GM12872 (cell line): ENCODE results near the gene CFAP100.

Source experiments
- TF ChIP-seq, protein P1 (sequence below): IDR thresholded peaks from 3 replicates; pipeline ENCODE4 v1.5.1; 2011; ENCODE audit warnings: low read depth, mild to moderate bottlenecking, low read length, moderate library complexity; ENCODE audit not compliant: insufficient read depth

Gene CFAP100

DNA sequence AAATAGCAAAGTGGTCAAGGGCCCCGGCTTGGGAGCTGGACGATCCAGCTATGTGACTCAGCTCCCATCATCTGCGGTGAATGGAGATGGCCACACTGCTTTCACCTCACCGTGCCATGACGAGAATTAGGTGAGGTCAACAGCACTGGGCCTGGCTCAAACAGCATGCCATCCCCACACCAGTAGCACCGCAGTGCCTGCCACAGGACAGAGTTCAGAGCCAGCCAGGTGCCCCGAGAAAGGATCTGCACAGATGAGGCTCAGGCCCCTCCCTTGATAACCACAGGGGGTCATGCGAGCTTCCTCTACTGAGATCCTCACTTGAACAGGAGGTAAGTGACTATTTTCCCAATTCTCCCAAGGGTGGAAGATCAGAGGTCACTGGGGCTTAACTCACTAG lies 51.6 kb downstream of the CFAP100 start:
- TF ChIP-seq, protein P1, sequence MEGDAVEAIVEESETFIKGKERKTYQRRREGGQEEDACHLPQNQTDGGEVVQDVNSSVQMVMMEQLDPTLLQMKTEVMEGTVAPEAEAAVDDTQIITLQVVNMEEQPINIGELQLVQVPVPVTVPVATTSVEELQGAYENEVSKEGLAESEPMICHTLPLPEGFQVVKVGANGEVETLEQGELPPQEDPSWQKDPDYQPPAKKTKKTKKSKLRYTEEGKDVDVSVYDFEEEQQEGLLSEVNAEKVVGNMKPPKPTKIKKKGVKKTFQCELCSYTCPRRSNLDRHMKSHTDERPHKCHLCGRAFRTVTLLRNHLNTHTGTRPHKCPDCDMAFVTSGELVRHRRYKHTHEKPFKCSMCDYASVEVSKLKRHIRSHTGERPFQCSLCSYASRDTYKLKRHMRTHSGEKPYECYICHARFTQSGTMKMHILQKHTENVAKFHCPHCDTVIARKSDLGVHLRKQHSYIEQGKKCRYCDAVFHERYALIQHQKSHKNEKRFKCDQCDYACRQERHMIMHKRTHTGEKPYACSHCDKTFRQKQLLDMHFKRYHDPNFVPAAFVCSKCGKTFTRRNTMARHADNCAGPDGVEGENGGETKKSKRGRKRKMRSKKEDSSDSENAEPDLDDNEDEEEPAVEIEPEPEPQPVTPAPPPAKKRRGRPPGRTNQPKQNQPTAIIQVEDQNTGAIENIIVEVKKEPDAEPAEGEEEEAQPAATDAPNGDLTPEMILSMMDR, result no peak

DNA sequence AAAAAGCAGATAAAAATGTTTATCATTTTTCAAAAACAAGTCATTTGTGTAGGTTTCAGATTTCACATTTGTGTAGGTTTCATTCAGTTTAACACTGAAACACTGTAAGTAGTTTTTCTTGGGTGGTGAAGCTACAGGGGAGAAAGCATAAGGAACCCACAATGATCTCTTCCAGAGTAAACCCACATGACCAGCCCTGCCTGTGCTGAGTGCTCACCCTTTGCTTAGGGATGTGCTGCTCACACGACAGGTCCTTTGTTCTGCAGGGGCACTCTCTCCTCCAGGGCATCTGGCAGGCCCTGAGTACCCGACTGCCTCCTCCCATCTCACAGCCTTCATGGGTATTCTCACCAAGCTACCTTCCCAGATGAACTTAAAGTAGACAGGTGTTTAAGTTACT lies 52.1 kb downstream of the CFAP100 start:
- TF ChIP-seq, protein P1, result no peak

DNA sequence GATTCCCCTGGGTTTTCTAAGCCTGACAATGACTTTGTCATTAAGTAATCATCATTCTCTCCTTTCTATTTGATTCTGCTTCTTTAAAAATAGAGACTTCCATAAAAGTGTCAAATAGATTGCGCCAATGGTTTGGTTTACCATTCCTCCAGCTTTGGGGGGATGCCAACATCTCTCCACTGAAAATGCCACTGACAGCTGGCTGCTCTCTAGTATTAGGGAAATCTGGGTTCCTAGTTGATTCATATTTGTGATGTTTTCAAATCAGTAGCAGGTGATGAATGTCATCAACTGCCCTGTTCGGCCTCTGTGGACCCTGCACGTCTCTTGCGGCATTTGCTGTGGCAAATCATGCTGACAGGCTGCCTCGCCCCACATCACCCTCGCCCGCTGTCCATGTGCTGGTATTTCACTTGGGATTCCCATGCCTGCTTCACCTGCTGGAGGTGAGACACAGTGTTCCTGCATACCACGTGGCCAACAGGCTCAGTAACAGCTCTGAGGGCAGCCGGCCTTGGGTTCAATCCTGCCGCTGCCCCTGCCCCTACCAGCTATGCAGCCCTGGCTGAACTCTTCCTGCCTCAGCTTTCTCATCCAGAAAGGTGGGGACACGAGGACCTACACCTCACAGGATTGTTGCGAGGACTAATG lies 52.9 kb downstream of the CFAP100 start:
- TF ChIP-seq, protein P1, result no peak

DNA sequence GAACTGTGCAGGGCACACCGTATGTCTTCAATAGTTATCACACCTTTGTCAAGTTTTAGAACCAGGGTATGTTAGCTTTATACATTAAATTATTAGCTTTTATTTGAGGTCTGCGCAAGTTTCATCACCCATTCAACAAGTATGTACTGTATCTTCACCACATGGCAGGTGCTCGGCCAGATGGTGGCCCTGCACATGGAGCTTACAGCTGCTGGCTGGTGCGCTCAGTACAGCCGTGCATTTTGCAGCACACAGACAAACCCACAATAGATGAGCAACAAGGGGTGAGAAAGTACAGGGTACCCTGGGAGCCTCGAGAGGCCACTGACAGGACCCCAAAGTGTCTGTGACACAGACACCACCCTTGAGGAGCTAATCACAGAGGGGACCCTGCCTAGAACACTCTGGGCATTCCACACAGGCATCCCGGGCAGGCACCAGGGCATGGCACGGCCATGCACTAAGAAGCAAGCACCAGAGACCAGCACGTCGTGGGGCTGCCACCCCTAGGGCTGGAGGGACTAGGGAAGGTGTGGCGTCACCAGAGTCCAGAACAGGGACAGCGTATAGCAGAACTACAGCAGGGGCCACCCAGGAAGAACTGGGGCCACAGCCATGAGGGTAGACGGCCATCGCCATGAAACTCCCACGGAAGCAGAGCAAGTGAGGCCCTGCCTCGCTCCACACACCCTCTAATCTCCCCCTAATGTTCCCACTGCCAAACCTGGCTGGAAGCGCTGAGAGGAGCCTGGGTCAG lies 53.6 kb downstream of the CFAP100 start:
- TF ChIP-seq, protein P1, result no peak

DNA sequence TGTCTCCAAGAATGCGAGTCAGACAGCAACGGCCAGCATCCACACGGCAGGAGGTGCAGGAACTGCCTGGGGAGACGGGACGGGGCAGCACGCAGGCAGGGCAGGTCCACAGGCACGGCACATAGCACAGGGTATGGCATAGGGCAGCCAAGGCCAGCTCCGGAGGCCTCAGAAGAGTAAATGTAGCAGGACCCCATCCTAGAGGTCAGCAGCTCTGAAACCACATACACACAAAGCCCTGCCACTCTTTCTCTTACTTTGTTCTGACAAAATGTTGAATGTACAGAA lies 54.1 kb downstream of the CFAP100 start:
- TF ChIP-seq, protein P1, result no peak

DNA sequence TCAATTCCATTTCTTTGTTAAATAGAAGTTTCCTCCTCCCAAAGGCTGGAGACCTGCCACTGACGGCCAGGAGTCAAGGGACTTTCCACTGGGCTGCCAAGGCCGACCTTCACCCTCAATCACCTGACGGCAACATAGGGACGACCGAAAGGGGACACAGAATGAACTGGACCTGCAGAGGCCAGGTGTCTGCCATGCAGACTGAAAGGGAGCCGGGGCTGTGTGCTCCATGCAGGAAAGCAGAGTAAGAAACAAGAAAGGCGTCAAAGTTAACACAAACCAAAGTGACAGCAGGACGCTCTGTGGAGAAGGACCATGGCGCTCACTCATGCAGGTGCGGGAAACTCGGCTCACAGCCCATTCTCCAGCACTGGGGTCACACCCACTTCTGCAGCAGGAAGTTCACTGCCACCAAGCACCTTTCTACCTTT lies 54.9 kb downstream of the CFAP100 start:
- TF ChIP-seq, protein P1, result no peak

DNA sequence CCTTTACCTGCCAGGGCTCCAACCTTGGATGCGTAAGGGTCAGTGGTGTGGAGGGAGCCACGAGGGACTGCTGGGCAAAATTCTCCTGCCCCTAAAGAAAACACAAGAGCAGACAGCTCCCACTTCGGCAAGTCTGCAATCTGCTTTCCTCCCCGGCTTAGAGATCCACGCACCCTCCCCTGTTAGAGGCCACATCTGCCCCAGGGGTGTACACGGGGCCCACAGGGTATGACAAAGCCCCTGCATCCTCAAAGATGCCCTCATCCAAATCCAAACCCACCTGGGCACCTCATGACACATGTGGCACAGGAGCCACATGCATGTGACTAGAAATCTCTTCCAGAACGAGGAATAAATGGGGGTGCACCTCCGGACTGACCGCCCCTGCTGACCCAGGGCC lies 55.5 kb downstream of the CFAP100 start:
- TF ChIP-seq, protein P1, result no peak
